OCI-LY7 (cell line): ENCODE results near the gene CNIH1. TPM values are rescaled to one million over a fixed set of nuclear protein-coding genes. Genes with fewer than 3 reads are reported as not detected.

ENCODE experiments used
- BruUV-seq: library from RNA; stranded (reverse); fragments of 400-500 nt; replicated peaks from 2 replicates; lab custom pipeline; 2021; lab: Mats Ljungman, UMichigan
- CTCF ChIA-PET: fragments of 300-600 bp; sonication (Branson Sonifier 250); formaldehyde crosslinking; loops from one replicate; lab custom pipeline; 2022; ENCODE audit warnings: antibody characterized with exemption; ENCODE audit not compliant: unreplicated experiment; lab: Charles Lee
- POLR2A ChIA-PET: fragments of 300-600 bp; sonication (Branson Sonifier 250); formaldehyde crosslinking; loops from one replicate; lab custom pipeline; 2022; ENCODE audit warnings: antibody characterized with exemption; lab: Charles Lee
- DNase-seq: peaks from one replicate; pipeline ENCODE4 v3.0.0-alpha.2; 2015; ENCODE audit warnings: low spot score
- H2AFZ ChIP-seq: fragments of 200-600 bp; sonication (generic), shearing (Covaris generic); 2 replicates; pipeline ENCODE4 v1.6.1; 2014; ENCODE audit warnings: mild to moderate bottlenecking, antibody characterized with exemption, low read length, moderate library complexity
- H3K27ac ChIP-seq: fragments of 200-600 bp; sonication (generic); 2 replicates; pipeline ENCODE4 v1.5.1; 2014; ENCODE audit warnings: mixed run types, low read depth, mild to moderate bottlenecking, moderate library complexity, low read length, inconsistent platforms; ENCODE audit not compliant: poor library complexity, severe bottlenecking
- H3K36me3 ChIP-seq: fragments of 200-600 bp; sonication (generic); 2 replicates; pipeline ENCODE4 v1.6.1; 2014; ENCODE audit warnings: mild to moderate bottlenecking, antibody characterized with exemption, low read length, moderate library complexity, mixed read lengths; ENCODE audit not compliant: insufficient read depth
- H3K4me1 ChIP-seq: fragments of 200-600 bp; sonication (generic); 2 replicates; pipeline ENCODE4 v1.5.1; 2014; ENCODE audit warnings: mild to moderate bottlenecking, low read length; ENCODE audit not compliant: insufficient read depth, poor library complexity, severe bottlenecking
- H3K4me2 ChIP-seq: fragments of 200-600 bp; sonication (generic); 2 replicates; pipeline ENCODE4 v1.6.1; 2014; ENCODE audit warnings: mild to moderate bottlenecking, low read length
- H3K4me3 ChIP-seq: fragments of 200-600 bp; sonication (generic); 2 replicates; pipeline ENCODE4 v1.5.1; 2014; ENCODE audit warnings: mild to moderate bottlenecking, low read depth, low read length; ENCODE audit not compliant: poor library complexity, severe bottlenecking
- H3K79me2 ChIP-seq: fragments of 200-600 bp; sonication (generic); 2 replicates; pipeline ENCODE4 v1.6.1; 2016; ENCODE audit warnings: low read depth, mild to moderate bottlenecking, low read length, moderate library complexity, mixed read lengths; ENCODE audit not compliant: insufficient read depth
- H3K9me2 ChIP-seq: fragments of 200-600 bp; sonication (generic); 2 replicates; pipeline ENCODE4 v1.6.1; 2016; ENCODE audit warnings: mild to moderate bottlenecking, low read length, mixed read lengths; ENCODE audit not compliant: insufficient read depth
- H3K9me3 ChIP-seq: fragments of 200-600 bp; sonication (generic); 2 replicates; pipeline ENCODE4 v1.6.1; 2014; ENCODE audit warnings: mild to moderate bottlenecking, mixed run types, low read length, mixed read lengths
- H4K20me1 ChIP-seq: fragments of 200-600 bp; sonication (generic); 2 replicates; pipeline ENCODE4 v1.6.1; 2014; ENCODE audit warnings: mild to moderate bottlenecking, antibody characterized with exemption, low read length, moderate library complexity, mixed read lengths; ENCODE audit not compliant: insufficient read depth
- CTCF ChIP-seq: fragments of 200-600 bp; sonication (generic); conservative IDR thresholded peaks from 2 replicates; pipeline ENCODE4 v1.5.1; 2014; ENCODE audit warnings: mild to moderate bottlenecking, antibody characterized with exemption, low read length, moderate library complexity, mixed read lengths
- EZH2phosphoT487 ChIP-seq: fragments of 200-600 bp; sonication (generic); IDR thresholded peaks from 2 replicates; pipeline ENCODE4 v1.6.1; 2018; ENCODE audit warnings: low read depth, borderline replicate concordance, mild to moderate bottlenecking, mixed run types, antibody characterized with exemption, low read length, moderate library complexity, mixed read lengths
- intact Hi-C: fragments of 100-400 bp; cut with micrococcal nuclease; formaldehyde crosslinking; loops from one replicate; pipeline ENCODE4 v1.10.0; 2022; ENCODE audit not compliant: unreplicated experiment
- total RNA-seq, 2 experiments: library from RNA; depleted of rRNA in 1 of 2; stranded (reverse); fragments of >200 nt in 1 of 2; shearing (Covaris generic) in 1 of 2; gene quantifications; 2 replicates each; pipeline ENCODE4 v1.2.3, GENCODE V29; 2014 to 2022

CNIH1 gene
- total RNA-seq, 2 experiments from 2014 or later = 29.7 to 96.6 TPM

- no peak for DNase-seq
- BruUV-seq = no TSS peak
- no peaks in the 10 kb centered on the region for H3K9me2 ChIP-seq
- H3K9me3 ChIP-seq = no peaks in the 10 kb centered on the region
- H3K4me2 ChIP-seq = peak overlapping the region; percentile 91
- H3K4me3 ChIP-seq = no peak overlapping the region
- no peak overlapping the region for H3K27ac ChIP-seq
- peaks cover 90% of the 10 kb centered on the region for H3K36me3 ChIP-seq
- intact Hi-C loops = no loop called here
- ChIA-PET CTCF (no interaction called here), POLR2A (interaction anchor here (0.9 to 2.6 kb wide), 5 partner anchors 10 to 47 kb away, joined by 3 to 16 read pairs (median 5); no protein-coding TSS in a partner anchor)
- peaks cover 68% of the 10 kb centered on the region for H3K4me1 ChIP-seq
- TF ChIP-seq EZH2phosphoT487 (no peak), CTCF (no peak)
- H4K20me1 ChIP-seq = peaks cover 60% of the 10 kb centered on the region
- H2AFZ ChIP-seq = no peak overlapping the region
- H3K79me2 ChIP-seq = peaks cover 95% of the 10 kb centered on the region
These were observed 5.6 kb downstream of the CNIH1 start for GRCh38 chr14:54435500-54435981.

DNA sequence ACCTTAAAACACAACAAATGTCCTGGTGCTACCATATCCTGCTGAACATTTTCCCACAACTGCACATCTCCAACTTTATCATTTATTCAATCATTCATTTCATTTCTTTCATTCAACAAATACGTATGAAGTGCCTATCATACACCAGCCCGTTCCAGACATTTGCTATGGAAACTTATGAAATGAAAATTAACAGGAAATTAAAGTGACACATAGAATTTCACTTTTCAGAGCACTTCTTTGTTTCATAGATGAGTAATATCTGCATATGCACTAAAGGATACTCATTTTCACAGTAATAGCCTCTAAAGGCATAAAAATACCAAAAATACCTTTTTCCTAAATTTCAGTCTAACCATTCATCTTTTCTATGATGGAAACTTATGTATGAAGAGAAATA is 12.6 kb downstream of the CNIH1 start:
- no peaks in the 10 kb centered on the region for H3K9me3 ChIP-seq
- peaks cover 100% of the 10 kb centered on the region for H3K36me3 ChIP-seq
- H3K9me2 ChIP-seq = no peaks in the 10 kb centered on the region
- H4K20me1 ChIP-seq = peaks cover 7% of the 10 kb centered on the region
- no peak for DNase-seq
- peaks cover 24% of the 10 kb centered on the region for H3K79me2 ChIP-seq
- intact Hi-C loops = no loop called here
- no peak overlapping the region for H3K4me3 ChIP-seq
- ChIA-PET CTCF (no interaction called here), POLR2A (interaction anchor here (0.8 to 1.2 kb wide), 2 partner anchors 15 to 30 kb away, joined by 3 read pairs; no protein-coding TSS in a partner anchor)
- no peak overlapping the region for H3K27ac ChIP-seq
- no peak overlapping the region for H3K4me2 ChIP-seq
- no peak overlapping the region for H2AFZ ChIP-seq
- H3K4me1 ChIP-seq = peaks cover 1% of the 10 kb centered on the region
- TF ChIP-seq CTCF = no peak
- BruUV-seq = no TSS peak

DNA sequence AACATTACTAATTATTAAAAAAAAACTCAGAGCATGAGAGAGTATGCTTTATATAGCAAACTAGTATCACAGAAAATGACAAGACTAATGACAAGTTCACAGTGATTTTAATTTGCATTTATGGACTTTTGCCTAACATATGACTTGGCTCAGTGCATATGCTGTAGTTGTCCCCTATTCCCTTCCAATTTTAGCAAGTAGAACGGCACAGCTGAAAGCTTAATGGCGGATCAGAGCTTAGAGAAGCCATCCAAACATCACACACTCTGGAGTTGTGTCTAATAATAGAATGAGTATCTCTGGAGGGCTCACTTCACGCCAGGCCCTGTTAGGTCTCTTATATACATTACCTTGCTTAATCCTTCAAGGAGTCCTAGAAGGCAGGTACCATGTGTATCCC is 13.3 kb downstream of the CNIH1 start:
- no TSS peak for BruUV-seq
- Histone ChIP-seq H3K4me3 (no peak overlapping the region), H3K36me3 (peaks cover 99% of the 10 kb centered on the region), H3K79me2 (peaks cover 18% of the 10 kb centered on the region), H4K20me1 (peaks cover 7% of the 10 kb centered on the region), H2AFZ (no peak overlapping the region), H3K4me2 (no peak overlapping the region), H3K9me2 (no peaks in the 10 kb centered on the region), H3K4me1 (no peaks in the 10 kb centered on the region), H3K27ac (no peak overlapping the region), H3K9me3 (no peaks in the 10 kb centered on the region)
- intact Hi-C loops = no loop called here
- ChIA-PET POLR2A (interaction anchor here (1.0 kb wide), 1 partner anchor 15 kb away, joined by 4 read pairs; no protein-coding TSS in a partner anchor), CTCF (no interaction called here)
- no peak for DNase-seq
- TF ChIP-seq CTCF (no peak), EZH2phosphoT487 (no peak)
